ENCODE measurements around the gene CLTCL1. TPM values are rescaled to one million over a fixed set of nuclear protein-coding genes. Genes with fewer than 3 reads are reported as not detected.

CLTCL1 gene
- total and polyA plus RNA-seq, 2 experiments from 2014 or later, result 6.6 to 15.1 TPM

DNA sequence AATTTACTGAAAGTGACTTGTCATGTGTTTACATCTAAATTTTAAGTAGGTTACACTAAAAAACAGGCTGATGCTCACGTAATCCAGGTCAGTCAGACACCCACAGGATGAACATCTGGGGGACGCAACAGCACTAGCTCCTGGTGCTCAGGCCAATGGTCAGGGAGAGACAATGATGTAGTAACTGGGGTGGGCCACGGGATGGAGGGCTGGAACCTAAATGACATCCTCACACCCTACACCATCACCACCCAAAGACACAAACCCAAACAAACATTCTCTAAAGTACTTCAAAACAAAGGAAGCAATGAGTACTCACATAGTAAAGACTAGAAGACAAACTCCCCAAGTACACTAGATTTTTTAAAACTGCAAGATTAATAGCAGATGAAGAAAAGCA is 59.5 kb downstream of the CLTCL1 start:
- Histone ChIP-seq H3K9me2 (ENCODE audit: insufficient read depth) (no peaks in the 10 kb centered on the region), H4K20me1 (replicated peaks; ENCODE audit: insufficient read depth) (no peaks in the 10 kb centered on the region), H3K36me3 (ENCODE audit: insufficient read depth) (no peaks in the 10 kb centered on the region; the same call in 1 of the 2 replicates), H2AFZ (no peak overlapping the region), H3F3A (replicated peaks; ENCODE audit: low read depth) (0 out of 2 replicates have a peak, but pooled peaks cover 5% of the 10 kb centered on the region), H3K79me2 (replicated peaks; ENCODE audit: insufficient read depth) (no peaks in the 10 kb centered on the region), H3K27ac (ENCODE audit: low read depth) (no peak overlapping the region), H3K4me2 (no peak overlapping the region), H3K27me3 (ENCODE audit: insufficient read depth) (no peaks in the 10 kb centered on the region), H3K4me1 (ENCODE audit: insufficient read depth) (no peaks in the 10 kb centered on the region), H3K4me3 (no peak overlapping the region)
- no peak for TF ChIP-seq JUNB (IDR thresholded peaks at IDR 0.05; ENCODE audit: unreplicated experiment)
- TF ChIP-seq, protein P1, sequence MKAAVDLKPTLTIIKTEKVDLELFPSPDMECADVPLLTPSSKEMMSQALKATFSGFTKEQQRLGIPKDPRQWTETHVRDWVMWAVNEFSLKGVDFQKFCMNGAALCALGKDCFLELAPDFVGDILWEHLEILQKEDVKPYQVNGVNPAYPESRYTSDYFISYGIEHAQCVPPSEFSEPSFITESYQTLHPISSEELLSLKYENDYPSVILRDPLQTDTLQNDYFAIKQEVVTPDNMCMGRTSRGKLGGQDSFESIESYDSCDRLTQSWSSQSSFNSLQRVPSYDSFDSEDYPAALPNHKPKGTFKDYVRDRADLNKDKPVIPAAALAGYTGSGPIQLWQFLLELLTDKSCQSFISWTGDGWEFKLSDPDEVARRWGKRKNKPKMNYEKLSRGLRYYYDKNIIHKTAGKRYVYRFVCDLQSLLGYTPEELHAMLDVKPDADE (IDR thresholded peaks at IDR 0.05), result no peak
- TF ChIP-seq, protein P2, sequence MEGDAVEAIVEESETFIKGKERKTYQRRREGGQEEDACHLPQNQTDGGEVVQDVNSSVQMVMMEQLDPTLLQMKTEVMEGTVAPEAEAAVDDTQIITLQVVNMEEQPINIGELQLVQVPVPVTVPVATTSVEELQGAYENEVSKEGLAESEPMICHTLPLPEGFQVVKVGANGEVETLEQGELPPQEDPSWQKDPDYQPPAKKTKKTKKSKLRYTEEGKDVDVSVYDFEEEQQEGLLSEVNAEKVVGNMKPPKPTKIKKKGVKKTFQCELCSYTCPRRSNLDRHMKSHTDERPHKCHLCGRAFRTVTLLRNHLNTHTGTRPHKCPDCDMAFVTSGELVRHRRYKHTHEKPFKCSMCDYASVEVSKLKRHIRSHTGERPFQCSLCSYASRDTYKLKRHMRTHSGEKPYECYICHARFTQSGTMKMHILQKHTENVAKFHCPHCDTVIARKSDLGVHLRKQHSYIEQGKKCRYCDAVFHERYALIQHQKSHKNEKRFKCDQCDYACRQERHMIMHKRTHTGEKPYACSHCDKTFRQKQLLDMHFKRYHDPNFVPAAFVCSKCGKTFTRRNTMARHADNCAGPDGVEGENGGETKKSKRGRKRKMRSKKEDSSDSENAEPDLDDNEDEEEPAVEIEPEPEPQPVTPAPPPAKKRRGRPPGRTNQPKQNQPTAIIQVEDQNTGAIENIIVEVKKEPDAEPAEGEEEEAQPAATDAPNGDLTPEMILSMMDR (conservative IDR thresholded peaks at IDR 0.05; ENCODE audit: low read depth in 2 of 2), result no peak
- TF ChIP-seq ZNF331 (CRISPR knock-in tag; IDR thresholded peaks at IDR 0.05; ENCODE audit: low read depth), result no peak
- TF ChIP-seq, protein P3, sequence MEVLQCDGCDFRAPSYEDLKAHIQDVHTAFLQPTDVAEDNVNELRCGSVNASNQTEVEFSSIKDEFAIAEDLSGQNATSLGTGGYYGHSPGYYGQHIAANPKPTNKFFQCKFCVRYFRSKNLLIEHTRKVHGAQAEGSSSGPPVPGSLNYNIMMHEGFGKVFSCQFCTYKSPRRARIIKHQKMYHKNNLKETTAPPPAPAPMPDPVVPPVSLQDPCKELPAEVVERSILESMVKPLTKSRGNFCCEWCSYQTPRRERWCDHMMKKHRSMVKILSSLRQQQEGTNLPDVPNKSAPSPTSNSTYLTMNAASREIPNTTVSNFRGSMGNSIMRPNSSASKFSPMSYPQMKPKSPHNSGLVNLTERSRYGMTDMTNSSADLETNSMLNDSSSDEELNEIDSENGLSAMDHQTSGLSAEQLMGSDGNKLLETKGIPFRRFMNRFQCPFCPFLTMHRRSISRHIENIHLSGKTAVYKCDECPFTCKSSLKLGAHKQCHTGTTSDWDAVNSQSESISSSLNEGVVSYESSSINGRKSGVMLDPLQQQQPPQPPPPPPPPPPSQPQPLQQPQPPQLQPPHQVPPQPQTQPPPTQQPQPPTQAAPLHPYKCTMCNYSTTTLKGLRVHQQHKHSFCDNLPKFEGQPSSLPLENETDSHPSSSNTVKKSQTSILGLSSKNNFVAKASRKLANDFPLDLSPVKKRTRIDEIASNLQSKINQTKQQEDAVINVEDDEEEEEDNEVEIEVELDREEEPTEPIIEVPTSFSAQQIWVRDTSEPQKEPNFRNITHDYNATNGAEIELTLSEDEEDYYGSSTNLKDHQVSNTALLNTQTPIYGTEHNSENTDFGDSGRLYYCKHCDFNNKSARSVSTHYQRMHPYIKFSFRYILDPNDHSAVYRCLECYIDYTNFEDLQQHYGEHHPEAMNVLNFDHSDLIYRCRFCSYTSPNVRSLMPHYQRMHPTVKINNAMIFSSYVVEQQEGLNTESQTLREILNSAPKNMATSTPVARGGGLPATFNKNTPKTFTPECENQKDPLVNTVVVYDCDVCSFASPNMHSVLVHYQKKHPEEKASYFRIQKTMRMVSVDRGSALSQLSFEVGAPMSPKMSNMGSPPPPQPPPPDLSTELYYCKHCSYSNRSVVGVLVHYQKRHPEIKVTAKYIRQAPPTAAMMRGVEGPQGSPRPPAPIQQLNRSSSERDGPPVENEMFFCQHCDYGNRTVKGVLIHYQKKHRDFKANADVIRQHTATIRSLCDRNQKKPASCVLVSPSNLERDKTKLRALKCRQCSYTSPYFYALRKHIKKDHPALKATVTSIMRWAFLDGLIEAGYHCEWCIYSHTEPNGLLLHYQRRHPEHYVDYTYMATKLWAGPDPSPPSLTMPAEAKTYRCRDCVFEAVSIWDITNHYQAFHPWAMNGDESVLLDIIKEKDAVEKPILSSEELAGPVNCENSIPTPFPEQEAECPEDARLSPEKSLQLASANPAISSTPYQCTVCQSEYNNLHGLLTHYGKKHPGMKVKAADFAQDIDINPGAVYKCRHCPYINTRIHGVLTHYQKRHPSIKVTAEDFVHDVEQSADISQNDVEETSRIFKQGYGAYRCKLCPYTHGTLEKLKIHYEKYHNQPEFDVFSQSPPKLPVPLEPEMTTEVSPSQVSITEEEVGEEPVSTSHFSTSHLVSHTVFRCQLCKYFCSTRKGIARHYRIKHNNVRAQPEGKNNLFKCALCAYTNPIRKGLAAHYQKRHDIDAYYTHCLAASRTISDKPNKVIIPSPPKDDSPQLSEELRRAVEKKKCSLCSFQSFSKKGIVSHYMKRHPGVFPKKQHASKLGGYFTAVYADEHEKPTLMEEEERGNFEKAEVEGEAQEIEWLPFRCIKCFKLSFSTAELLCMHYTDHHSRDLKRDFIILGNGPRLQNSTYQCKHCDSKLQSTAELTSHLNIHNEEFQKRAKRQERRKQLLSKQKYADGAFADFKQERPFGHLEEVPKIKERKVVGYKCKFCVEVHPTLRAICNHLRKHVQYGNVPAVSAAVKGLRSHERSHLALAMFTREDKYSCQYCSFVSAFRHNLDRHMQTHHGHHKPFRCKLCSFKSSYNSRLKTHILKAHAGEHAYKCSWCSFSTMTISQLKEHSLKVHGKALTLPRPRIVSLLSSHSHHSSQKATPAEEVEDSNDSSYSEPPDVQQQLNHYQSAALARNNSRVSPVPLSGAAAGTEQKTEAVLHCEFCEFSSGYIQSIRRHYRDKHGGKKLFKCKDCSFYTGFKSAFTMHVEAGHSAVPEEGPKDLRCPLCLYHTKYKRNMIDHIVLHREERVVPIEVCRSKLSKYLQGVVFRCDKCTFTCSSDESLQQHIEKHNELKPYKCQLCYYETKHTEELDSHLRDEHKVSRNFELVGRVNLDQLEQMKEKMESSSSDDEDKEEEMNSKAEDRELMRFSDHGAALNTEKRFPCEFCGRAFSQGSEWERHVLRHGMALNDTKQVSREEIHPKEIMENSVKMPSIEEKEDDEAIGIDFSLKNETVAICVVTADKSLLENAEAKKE (CRISPR knock-in tag; IDR thresholded peaks at IDR 0.05), result no peak
- TF ChIP-seq NANOG (IDR thresholded peaks at IDR 0.05; ENCODE audit: borderline replicate concordance), result no peak
- TF ChIP-seq EZH2phosphoT487 (IDR thresholded peaks at IDR 0.05; ENCODE audit: unreplicated experiment), result no peak
- TF ChIP-seq STAT1 (IDR thresholded peaks at IDR 0.05; ENCODE audit: unreplicated experiment), result no peak
- TF ChIP-seq CREB1 (CRISPR knock-in tag; IDR thresholded peaks at IDR 0.05; ENCODE audit: low read depth), result no peak
- TF ChIP-seq ZNF114 (CRISPR knock-in tag; IDR thresholded peaks at IDR 0.05), result no peak
- TF ChIP-seq EZH2 (IDR thresholded peaks at IDR 0.05; ENCODE audit: low read depth, unreplicated experiment), result no peak
- TF ChIP-seq, protein P4, sequence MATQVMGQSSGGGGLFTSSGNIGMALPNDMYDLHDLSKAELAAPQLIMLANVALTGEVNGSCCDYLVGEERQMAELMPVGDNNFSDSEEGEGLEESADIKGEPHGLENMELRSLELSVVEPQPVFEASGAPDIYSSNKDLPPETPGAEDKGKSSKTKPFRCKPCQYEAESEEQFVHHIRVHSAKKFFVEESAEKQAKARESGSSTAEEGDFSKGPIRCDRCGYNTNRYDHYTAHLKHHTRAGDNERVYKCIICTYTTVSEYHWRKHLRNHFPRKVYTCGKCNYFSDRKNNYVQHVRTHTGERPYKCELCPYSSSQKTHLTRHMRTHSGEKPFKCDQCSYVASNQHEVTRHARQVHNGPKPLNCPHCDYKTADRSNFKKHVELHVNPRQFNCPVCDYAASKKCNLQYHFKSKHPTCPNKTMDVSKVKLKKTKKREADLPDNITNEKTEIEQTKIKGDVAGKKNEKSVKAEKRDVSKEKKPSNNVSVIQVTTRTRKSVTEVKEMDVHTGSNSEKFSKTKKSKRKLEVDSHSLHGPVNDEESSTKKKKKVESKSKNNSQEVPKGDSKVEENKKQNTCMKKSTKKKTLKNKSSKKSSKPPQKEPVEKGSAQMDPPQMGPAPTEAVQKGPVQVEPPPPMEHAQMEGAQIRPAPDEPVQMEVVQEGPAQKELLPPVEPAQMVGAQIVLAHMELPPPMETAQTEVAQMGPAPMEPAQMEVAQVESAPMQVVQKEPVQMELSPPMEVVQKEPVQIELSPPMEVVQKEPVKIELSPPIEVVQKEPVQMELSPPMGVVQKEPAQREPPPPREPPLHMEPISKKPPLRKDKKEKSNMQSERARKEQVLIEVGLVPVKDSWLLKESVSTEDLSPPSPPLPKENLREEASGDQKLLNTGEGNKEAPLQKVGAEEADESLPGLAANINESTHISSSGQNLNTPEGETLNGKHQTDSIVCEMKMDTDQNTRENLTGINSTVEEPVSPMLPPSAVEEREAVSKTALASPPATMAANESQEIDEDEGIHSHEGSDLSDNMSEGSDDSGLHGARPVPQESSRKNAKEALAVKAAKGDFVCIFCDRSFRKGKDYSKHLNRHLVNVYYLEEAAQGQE (IDR thresholded peaks at IDR 0.05; ENCODE audit: unreplicated experiment), result no peak
- no peak for TF ChIP-seq POLR2AphosphoS5 (IDR thresholded peaks at IDR 0.05; ENCODE audit: low read depth)
- no peak overlapping the region for H3K4me3 Mint-ChIP-seq
- ATAC-seq, result no peak
- no peak for DNase-seq (ENCODE audit: low spot score)
- H3K27ac Mint-ChIP-seq, result no peak overlapping the region
- peaks cover 20% of the 10 kb centered on the region for H3K36me3 Mint-ChIP-seq (ENCODE audit: low read depth)
- no peaks in the 10 kb centered on the region for H3K27me3 Mint-ChIP-seq (ENCODE audit: insufficient read depth, low read depth, poor library complexity)
- no peaks in the 10 kb centered on the region for H3K4me1 Mint-ChIP-seq
- H3K9me3 Mint-ChIP-seq, result no peaks in the 10 kb centered on the region

Measured in GM23338 (cell line).